Head of caudate nucleus (tissue), 42 donors: Measurements from ENCODE around the gene IGLL5.
A peak's percentile ranks its signal among the peaks of the same experiment; 100 is the strongest.

Experiments used
- DNase-seq, 42 donors: peaks; one replicate each; pipeline versions ENCODE4 v3.0.0 to v3.0.0-alpha.2; 2020 to 2021; ENCODE audit warnings: mixed read lengths in 7 of 42
- intact Hi-C: fragments of 100-400 bp; cut with DNase I; formaldehyde crosslinking; loops from one replicate; pipeline ENCODE4 v1.15.0; 2022

IGLL5 gene

GRCh38 chr22:22857607-22858558 is 29.7 kb upstream of the IGLL5 start:
- intact Hi-C loops: no loop called here
- DNase-seq: no peak

GRCh38 chr22:22858559-22858937 is 29.1 kb upstream of the IGLL5 start:
- intact Hi-C loops: no loop called here
- no peak for DNase-seq

- intact Hi-C loops: no loop called here
- no peak for DNase-seq
Observed at GRCh38 chr22:22863001-22863400, 24.6 kb upstream of the IGLL5 start.

GRCh38 chr22:22865311-22866072 is 22.1 kb upstream of the IGLL5 start:
- intact Hi-C loops: no loop called here

GRCh38 chr22:22866381-22867111 is 21.1 kb upstream of the IGLL5 start:
- no peak for DNase-seq
- intact Hi-C loops: no loop called here

More at GRCh38 chr22:22865311-22866072, 22.1 kb upstream of the IGLL5 start:
- DNase-seq: no peak

GRCh38 chr22:22867996-22868715 is 19.5 kb upstream of the IGLL5 start:
- intact Hi-C loops: no loop called here
- no peak for DNase-seq

- DNase-seq: peak in 1 of 42 donors; percentile 9
- intact Hi-C loops: no loop called here
Observed at GRCh38 chr22:22870577-22871404, 16.8 kb upstream of the IGLL5 start.

- intact Hi-C loops: no loop called here
- peak in 1 of 42 donors; percentile 7 for DNase-seq
Observed at GRCh38 chr22:22871536-22872278, 15.9 kb upstream of the IGLL5 start.

- no peak for DNase-seq
- intact Hi-C loops: no loop called here
Observed at GRCh38 chr22:22872722-22873708, 14.6 kb upstream of the IGLL5 start.

- DNase-seq: peak in 37 of 42 donors; percentile 14 to 80 (median 59)
- intact Hi-C loops: no loop called here
Observed at GRCh38 chr22:22877523-22878210, 9.9 kb upstream of the IGLL5 start.

- no peak for DNase-seq
- intact Hi-C loops: no loop called here
Observed at GRCh38 chr22:22878211-22878570, 9.4 kb upstream of the IGLL5 start.

GRCh38 chr22:22878801-22879674 is 8.6 kb upstream of the IGLL5 start:
- intact Hi-C loops: no loop called here
- DNase-seq: no peak

- no peak for DNase-seq
- intact Hi-C loops: no loop called here
Observed at GRCh38 chr22:22879675-22880155, 7.9 kb upstream of the IGLL5 start.

- DNase-seq: no peak
- intact Hi-C loops: no loop called here
Observed at GRCh38 chr22:22880645-22881044, 7.0 kb upstream of the IGLL5 start.
